GM19099 (cell line): ENCODE data around the gene MYO15A.

Source experiments
- POLR2A ChIP-seq: IDR thresholded peaks from 3 replicates; pipeline ENCODE4 v1.6.1; 2011; ENCODE audit warnings: low read depth; ENCODE audit not compliant: insufficient read length; ENCODE audit errors: extremely low read depth

The MYO15A gene

DNA sequence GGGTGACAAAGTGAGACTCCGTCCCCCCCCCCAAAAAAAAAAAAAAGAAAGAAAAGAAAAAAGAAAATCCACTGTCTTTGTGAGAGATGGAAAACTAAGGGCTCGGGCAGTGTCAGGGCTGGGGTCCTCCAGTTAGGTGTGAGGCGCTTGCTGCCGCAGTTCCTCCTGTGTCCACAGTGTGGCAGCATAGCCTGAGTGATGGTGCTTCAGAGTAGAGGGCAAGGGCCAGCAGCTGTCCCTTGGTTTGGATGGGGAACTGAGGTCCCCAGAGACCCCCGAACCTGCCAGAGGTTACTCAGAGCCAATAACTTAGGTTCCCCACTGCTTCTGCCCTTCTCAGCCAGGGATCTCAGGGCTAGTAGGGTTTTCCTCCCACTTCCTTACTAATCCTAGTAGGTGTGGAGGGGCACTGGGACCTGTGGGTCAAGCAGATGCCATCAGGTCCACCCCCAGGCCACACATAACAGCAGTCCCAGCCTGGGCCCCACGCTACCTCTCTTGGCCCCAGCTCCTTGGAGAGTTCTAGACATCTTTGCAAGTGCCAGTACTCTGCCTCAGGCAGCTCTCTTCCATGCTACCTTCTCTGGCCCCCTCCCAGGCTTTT lies 109.0 kb downstream of the MYO15A start:
- no peak for TF ChIP-seq POLR2A

DNA sequence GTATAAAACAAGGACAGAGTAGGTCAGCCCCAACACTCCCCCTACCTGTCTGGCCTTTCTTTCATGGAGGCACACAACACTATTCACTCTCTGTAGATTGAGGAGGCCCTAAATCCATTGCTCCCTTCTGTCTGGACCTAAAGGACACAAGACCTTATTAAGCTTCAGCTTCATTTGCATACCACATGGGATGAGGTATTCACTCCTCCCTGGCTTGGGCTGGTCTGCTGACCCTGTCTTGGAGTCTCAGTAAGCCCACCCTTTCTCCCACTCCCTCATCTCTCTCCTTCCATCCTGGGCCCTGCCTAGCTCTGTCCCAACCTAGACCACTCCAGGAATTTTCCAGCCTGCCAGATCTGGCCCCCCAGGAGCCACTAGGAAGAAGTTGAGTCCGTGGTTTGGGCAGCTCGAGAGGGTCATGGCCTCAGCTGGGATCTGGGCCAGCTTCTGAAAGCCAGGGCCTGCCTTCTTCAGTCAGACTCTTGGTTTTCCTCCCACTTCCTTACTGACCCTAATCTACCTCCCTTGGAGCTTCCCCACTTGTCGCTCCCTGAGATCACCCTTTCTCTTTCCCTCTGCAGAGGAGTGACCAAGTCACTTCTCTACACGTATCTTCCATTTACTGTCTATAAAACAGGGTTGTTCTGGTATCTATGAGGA lies 110.3 kb downstream of the MYO15A start:
- TF ChIP-seq POLR2A = no peak

DNA sequence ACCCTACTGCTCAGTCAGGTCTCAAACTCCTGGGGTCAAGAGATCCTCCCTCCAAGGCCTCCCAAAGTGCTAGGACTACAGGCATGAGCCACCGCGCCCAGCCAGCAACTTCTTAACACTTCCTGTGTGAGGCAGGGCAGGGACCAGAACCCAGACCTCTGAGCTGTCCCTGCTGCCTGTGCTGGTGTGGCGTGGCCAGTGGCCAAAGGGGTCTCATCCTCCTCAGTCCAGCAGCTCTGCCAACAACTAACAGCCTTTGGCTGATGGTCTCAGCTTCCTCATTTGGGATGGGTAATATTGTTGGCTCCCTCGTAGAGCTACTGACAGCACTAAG lies 115.5 kb downstream of the MYO15A start:
- no peak for TF ChIP-seq POLR2A

DNA sequence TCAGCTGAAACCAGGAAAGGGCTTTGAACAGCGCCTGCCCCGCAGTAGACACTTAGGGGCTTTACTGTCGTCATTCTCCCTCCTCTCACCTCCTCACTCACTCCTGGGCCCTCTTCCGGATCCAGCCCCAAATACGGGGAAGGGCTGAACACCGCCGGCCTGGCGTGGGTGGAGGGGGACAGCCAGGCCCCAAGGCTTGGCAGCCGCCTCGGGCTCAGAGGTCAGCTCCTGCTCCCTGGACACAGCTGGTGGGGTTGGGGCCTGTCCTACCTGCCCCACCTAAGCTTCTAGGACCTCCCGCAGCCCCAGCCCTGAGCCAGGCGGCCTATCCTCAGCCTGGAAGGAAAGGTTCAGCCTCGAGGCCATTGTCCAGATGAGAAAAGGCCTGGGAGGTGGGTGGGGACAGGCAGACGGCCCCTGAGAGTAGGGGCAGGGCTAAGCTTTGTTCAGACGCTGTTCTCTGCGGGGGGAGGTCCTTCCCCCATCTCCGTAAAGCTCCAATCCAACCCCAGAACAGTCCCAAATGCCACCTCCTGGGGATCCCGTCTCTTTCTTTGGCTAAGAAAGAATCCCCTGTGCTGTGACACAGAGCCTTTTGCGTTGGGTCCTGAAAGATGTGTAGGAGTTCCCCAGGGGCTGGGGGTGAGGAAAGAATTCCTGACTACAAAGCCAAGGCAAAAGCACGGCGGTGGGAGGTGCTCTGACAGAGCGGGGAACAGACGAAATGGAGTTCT lies 116.0 kb downstream of the MYO15A start:
- no peak for TF ChIP-seq POLR2A

DNA sequence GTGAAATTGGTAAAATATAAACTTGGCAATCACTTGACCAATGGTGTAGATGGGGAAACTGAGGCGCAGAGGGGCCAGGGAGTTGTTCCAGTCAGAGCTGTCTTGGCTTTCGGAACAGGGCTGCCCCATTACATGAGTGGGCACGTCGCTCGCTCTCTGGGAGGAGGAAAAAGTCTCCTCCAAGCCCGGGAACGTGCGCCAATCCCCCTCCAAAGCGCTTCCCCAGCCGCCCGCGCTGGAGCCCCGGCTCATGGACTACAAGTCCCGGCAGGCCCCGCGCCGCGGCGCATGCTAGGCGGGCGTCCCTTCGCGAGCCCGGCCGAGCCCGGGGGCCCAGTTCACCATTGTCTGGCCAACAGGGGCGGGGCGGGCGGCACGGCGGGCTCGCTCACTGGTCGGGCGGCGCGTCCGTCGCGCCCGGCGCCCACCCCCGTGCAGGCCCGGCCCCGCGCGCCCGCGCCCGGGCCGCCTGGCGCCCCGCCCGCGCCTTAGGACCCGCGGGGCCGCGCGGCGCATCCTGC lies 116.6 kb downstream of the MYO15A start, which contains the start of gene LLGL1:
TSS of gene LLGL1 (plus strand) at position 515 of the 521 bp plus-strand sequence. CDS start 48 bp downstream, outside the sequence.
- no peak for TF ChIP-seq POLR2A

DNA sequence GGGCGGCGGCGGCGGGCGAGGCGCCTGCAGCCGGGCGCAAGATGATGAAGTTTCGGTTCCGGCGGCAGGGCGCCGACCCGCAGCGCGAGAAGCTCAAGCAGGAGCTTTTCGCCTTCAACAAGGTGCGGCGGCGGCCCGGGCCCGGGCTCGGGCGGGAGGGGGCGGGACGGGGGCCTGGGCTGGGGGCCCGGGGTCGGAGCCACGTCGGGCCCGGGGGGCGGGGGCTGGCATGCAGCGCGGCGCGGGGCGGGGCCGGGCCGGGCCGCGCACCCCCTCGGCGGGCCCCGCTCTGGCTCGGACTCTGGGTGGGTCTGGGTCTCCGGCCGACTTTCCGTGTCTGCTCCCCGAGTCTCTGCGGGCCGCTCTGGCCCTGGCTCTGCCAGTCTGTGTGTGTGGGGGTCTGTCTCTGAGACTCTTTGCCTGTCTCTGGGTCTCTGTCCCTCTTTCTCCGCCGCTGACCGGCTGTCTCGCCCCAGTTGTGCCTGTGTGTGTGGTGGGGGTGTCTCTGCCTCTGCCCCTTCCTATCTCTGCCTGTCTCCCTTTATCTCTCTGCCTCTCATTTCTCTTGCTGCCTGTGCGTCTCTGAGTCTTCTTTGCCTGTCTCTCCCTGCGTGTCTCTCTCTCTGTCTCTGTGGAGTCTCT lies 117.2 kb downstream of the MYO15A start:
- no peak for TF ChIP-seq POLR2A

DNA sequence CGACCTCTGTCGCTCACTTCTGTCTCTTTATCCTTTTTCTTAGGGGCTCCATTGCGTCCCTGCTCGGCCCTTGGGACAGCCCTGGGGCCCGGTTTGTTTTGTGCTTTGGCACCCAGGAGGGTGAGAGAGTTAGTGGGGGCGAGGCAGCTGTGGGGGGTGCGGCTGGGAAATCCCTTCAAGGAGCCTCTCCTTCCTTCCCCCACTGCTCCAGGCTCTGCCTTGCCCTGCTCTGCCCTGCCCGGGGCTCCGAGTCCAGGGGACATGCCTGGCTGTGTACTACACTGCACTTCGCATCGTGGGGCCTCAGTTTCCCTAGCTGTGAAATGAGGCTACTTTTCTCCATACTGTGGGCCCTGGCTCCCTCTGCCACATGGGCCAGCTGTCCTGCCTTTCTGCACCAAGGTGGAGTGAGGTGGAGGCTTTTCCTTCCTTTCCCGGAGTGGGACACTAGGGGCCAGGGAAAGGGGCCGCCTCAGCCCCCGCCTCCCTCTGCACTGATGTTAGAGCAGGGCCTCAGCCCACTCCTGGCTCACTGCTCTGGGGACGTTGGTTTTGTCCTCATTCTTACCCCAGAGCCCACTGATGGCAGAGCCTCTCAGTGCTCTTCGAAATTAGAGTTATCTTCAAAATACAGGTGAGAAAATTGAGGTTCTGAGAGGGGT lies 117.9 kb downstream of the MYO15A start:
- no peak for TF ChIP-seq POLR2A

DNA sequence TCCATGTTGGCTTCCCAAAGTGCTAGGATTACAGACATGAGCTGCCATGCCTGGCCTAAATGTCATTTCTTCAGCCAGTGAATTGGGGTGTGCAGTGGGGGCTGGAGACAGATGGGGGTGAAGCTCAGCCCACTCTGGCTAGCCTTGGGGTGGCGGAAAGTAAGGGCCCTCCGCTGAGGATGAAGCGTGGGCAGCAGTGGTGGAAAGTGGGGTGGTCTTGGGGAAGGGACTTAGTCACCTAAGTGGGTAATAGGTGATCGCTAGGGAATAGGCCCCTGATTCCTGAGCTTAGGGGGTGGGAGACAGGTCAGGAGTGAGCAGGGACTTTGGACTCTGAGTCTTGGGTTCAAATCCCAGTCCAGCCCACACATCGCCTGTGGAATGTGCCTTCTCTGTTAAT lies 119.1 kb downstream of the MYO15A start:
- no peak for TF ChIP-seq POLR2A

DNA sequence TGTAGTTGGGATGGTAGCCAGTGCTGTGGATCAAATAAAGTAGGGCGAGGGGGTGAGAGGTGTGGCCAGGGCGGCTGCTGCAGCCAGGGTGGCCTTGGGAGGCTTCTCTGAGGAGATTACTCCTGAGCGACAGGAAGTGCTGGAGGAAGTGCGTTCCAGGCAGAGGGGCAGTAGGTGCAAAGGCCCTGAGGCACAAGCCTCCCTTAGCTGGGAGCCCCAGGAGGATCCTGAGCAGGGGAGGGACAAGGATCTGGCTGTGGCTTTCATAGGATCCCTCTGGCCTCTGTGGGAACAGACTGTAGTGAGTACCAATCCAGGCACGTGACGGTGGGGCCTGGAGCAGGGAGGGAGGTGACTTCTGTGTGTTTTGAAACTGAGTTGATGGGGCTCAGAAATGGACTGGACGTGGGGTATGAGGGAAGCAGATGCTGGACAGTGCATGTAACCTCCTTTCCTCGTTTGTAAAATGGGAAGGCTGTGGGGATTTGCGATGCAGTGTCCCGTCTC lies 119.7 kb downstream of the MYO15A start:
- no peak for TF ChIP-seq POLR2A

DNA sequence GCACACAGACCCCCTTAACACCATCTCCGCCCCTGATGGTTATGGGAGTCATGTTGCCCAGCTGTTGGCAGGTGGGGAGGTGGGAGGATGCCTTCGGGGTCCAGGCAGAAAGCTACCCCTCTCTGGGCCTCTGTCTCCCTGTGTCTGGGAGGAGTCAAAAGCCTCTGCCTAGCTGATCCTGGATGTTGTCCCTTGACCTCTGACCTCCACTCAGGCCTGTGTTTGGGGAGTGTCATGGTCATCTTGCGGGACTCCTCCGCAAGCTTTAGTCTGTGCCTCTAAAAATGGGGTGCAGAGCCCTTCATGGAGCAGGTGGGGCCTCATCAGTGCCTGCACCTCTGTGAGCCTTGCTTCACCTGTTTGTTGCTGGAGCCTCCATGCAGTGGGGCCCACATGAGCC lies 120.7 kb downstream of the MYO15A start:
- TF ChIP-seq POLR2A = no peak
